ENCODE data around the gene BTNL9. TPM values are rescaled to one million over a fixed set of nuclear protein-coding genes. Genes with fewer than 3 reads are reported as not detected.

The BTNL9 gene
- total and polyA plus RNA-seq, 2 of the 8 experiments (the other 6 are each of a cell fraction or from before 2014, with no cell fraction given) = 0.23 to 0.89 TPM

GRCh38 chr5:181031716-181032115, 8.3 kb upstream of the BTNL9 start (continued):
- no peak for TF ChIP-seq NANOG (IDR thresholded peaks at IDR 0.05; ENCODE audit: insufficient read depth, low read depth, low read length, poor library complexity, severe bottlenecking)
